Mesenteric fat pad (tissue), 1 donor: ENCODE data around the gene HPSE. TPM values are rescaled to one million over a fixed set of nuclear protein-coding genes. Genes with fewer than 3 reads are reported as not detected.
"Not testable (repeated sequence)": the region's sequence is repeated elsewhere in the genome, so short reads cannot be mapped to it uniquely, and the experiment has no call there.

Source experiments
- DNase-seq: peaks from one replicate; pipeline ENCODE4 v3.0.0-alpha.2; 2020; ENCODE audit warnings: low spot score
- total RNA-seq: library from RNA; stranded (reverse); fragmentation: NEBNext Ultra II Directional; extraction: Animal tissue kit (Norgen Biotek cat#: 25700); gene quantifications from one replicate; pipeline ENCODE4 v1.2.1, GENCODE V29; 2021
- donor health status: DM: yes; HTN: yes; CAD: no.

The HPSE gene
- total RNA-seq, 1 donor from 2014 or later = 7.4 TPM

DNA sequence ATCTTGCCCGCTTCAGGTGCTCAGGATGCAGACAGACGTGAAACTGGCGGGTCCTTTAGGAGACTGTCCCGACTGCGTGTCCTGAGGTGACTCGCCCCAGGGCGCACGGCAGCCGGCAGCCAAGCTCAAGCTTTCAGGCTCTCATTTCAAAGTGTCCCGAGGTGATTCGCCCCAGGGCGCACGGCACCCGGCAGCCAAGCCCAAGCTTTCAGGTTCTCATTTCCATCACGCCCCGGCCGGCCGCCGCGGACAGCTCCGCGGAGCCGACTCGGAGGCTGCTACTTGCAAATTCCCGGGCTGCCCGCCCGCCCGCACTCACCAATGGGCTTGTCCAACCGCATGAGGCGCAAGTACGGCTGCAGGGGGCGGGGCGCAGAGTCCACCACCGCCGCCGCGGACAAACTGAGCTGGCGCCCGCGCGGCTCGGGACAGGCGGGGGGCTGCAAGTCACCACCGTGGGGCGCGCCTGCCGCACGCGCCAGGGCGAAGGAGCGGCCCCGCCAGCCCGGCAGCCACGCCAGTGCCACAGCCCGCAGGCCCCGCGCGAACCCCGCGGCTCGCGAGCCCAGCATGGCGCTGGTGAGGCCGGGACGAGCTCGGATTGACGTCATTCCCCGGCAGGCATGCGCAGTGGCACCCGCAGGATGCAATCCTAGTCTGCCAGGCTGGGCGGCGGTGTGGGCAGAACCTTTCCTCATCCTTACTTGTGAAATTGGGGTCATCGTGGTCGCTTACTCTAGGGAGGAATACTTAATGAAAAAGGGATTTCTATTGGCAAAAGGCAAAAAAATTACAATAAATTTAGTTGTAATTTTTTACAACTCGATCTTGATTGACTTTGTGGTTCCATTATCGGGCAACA is 50.2 kb downstream of the HPSE start, which contains the start of gene COQ2:
TSS of gene COQ2 (minus strand) at position 606 of the 862 bp plus-strand sequence. CDS start at position 572, 34 bp downstream.
- peak; percentile 99 for DNase-seq

- no peak for DNase-seq
Observed at GRCh38 chr4:83283181-83283580, 51.5 kb downstream of the HPSE start.

DNA sequence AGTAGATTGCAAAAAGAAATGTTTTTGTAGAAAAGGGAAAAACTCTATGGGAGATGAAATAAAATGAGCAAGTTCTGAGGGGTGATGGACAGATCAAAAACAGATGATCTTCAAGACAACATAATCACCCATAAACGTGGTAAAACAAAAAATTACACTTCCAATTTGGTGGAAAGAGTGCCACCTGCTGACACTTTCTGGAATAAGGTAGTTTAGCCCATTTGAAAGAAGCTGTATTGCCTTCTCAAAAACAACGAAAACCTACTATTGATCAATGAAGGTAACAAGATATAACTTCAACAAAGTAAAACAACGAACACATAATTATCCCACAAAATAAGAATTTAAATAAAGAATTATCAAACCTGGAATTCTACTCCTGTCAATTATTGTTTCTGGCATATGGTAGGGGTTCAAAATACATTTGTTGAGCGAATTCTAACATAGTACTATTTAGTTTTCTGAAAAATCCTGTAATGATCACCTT is 52.6 kb downstream of the HPSE start:
- no peak for DNase-seq

- DNase-seq = no peak
Observed at GRCh38 chr4:83281307-83281706, 53.3 kb downstream of the HPSE start.

GRCh38 chr4:83276299-83277040 is 58.2 kb downstream of the HPSE start:
- no peak for DNase-seq

GRCh38 chr4:83273926-83274325 is 60.7 kb downstream of the HPSE start:
- not testable (repeated sequence) for DNase-seq

DNA sequence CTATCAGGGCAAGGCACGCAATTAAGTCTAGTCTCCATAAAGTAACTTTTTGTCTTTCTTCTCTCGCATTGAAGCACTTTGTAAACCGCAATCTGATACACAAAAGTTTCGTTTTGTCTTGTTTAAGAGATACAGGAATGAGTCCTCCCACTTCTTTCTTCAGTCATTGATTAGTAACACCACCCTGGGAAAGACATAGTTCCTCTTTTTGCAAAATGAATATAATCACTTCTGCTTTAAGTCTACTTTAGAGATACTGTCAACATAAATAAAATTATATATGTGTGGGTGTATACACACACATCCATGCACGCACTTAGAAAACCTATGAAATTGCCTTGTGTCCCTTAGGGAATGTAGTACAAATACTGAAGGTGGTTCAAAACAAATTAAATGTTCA is 61.7 kb downstream of the HPSE start:
- DNase-seq = no peak

- DNase-seq = no peak
Observed at GRCh38 chr4:83269256-83269655, 65.4 kb downstream of the HPSE start.

GRCh38 chr4:83268491-83268890 is 66.2 kb downstream of the HPSE start:
- no peak for DNase-seq

- no peak for DNase-seq
Observed at GRCh38 chr4:83267830-83268475, 66.7 kb downstream of the HPSE start.

GRCh38 chr4:83267121-83267829 is 67.4 kb downstream of the HPSE start:
- no peak for DNase-seq

DNA sequence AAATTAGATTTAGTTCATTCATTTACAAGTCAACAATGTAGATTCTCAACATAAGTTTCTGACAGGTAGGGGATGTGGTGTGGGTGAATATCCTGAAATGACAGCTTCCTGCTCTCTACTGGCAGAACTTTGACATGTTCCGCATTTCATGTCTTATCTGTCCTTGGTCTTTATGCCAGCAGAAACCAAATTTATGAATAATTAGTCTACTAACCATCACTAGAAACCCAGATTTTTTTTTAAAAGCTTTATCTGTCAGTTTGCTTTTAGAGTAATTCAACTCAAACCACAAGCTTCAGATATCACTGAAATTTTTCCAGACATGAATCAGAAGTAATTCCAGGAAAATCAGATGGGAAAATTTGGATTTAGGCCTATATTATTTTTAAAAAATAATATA is 68.0 kb downstream of the HPSE start:
- no peak for DNase-seq

GRCh38 chr4:83263106-83263505 is 71.5 kb downstream of the HPSE start:
- DNase-seq = no peak

DNA sequence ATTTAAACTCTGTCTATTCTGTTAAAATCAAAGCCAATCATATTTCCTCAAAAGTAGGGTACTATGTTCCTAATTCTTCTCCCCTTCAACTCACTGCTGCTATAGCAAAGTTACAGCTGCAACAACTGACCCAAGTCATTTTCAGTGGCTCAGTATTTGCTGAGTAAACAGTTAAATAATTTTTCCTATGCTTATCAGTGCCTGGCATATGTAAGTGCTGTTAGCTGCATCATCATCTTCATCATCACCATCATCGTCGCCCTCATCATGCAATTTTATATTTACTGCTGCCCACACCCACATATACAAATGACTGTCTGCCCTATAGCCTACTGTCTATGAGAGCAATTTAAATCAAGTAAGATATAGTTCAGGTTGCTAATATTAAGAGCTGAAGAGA is 72.0 kb downstream of the HPSE start:
- no peak for DNase-seq

DNA sequence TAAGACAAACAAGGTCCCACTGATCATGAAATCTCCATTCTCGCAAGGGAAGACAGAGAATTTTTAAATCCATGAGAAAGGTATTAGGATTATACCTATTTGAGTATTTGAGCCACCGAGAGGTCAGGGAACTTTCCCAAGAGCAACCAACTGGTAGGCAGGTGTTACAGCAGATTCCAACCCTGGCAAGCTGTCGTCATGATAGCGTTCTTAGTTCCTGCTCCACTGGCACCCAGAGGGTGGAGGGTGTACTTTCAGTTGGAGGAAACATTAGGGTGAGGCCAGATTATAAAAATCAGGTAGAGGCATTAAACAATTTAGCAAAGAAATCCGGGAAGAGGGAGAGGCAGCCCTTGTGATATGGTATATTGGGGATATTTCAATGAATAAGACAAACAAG is 73.3 kb downstream of the HPSE start:
- no peak for DNase-seq

DNA sequence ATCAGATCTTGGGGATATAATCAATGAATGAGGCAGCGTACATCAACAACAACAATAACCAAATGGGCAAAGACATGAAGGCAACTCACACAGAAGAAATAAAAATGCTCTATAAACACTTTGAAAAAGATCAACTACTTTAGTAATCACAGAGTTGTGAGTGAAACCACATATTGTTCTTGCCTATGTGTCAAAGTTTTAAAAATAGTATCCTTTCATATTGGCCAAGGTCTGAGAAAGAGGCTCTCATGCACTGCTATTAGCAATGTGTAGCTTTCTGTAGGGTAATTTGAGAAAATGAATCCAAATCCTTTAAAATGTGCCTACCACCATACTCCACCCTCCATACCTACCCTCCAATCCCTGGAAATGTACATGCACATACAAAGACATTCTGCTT is 75.1 kb downstream of the HPSE start:
- DNase-seq = no peak

GRCh38 chr4:83258461-83258860 is 76.2 kb downstream of the HPSE start:
- no peak for DNase-seq

DNA sequence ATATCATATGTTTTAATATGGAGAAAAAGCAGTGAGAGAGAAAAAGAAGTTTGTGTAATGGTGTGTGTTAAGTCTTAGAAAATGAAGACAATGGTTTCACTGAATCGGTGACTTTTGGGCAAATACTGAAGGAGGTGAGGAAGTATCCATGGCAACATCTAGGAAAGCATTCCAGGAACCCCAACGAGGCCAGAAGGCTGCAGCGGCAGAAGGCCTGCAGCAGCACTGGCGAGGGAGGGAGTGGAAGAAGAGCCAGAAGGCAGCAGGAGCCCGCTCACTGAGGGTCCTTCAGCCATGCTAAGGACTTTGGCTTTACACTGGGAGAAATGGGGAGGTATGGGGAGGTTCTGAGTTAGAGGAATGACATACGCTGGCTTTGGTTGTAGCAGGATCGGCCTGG is 76.8 kb downstream of the HPSE start:
- no peak for DNase-seq

GRCh38 chr4:83255584-83255983 is 79.1 kb downstream of the HPSE start:
- DNase-seq = no peak

DNA sequence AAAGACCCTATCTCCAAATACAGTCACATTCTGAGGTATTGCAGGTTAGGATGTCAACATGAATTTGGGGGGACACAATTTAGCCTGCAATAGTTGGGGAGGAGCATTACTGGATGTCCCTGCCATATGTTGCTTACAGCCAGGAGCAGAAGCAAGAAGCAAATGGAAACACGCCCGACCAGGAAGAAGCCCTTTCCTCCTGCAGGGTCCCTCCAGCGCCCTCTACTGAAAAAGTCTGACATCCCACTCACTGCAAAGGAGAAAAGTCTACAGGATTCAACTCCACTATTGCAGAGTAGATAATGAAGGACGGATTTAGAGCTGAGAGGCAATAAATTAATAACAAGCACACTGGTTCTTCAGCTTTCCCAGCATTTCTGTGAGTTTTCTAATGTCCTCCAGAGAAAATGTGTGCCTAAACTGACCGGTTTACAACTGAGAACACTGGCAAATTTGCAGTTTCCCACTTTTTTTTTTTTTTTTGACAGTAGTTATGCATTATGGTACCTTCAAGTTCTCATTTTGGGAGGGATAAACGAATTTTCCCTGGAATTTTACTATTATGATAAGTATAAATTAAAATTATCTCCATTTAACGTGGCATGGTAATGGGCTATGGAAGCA is 81.8 kb downstream of the HPSE start:
- no peak for DNase-seq

- no peak for DNase-seq
Observed at GRCh38 chr4:83251447-83251830, 83.2 kb downstream of the HPSE start.
